GM23248 (cell line): ENCODE data around the gene TTC28.

ENCODE experiments used
- EZH2 ChIP-seq: fragments of 200-600 bp; sonication (generic); IDR thresholded peaks from 2 replicates; pipeline ENCODE4 v1.6.1; 2018; ENCODE audit warnings: antibody characterized with exemption, mild to moderate bottlenecking; ENCODE audit not compliant: insufficient read depth, poor library complexity, severe bottlenecking
- EZH2phosphoT487 ChIP-seq: fragments of 200-600 bp; sonication (generic); IDR thresholded peaks from 2 replicates; pipeline ENCODE4 v1.6.1; 2018; ENCODE audit warnings: antibody characterized with exemption, moderate library complexity, mild to moderate bottlenecking, low read depth; ENCODE audit not compliant: insufficient read depth

DNA sequence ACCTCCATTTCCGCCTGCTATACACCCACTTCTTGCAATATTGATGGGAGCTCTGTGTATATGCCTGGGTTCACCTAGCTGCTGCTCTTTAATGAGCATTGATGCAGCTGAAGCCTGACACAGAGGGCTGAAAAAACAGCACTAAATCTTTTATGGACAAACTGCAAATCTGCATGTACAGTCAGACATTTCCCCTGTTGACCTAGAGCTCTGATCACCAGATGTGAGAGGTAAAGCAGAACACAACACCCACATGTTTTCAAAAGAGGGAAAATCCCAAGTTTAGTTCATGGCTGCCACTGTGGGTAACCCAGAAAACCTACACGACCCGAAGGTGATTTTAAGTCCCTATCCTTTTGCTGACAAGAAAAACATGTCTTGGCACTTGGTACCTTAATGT lies 457.6 kb downstream of the TTC28 start:
- no peak for TF ChIP-seq EZH2
- TF ChIP-seq EZH2phosphoT487, result no peak
